CD14-positive monocyte (primary cell): Measurements from ENCODE around the gene RAPGEF2. TPM values are rescaled to one million over a fixed set of nuclear protein-coding genes. Genes with fewer than 3 reads are reported as not detected.

Experiments used
- DNase-seq, 3 donors: peaks; one replicate each; pipeline ENCODE4 v3.0.0-alpha.2; 2011 to 2022
- H2AFZ ChIP-seq: 2 replicates; pipeline ENCODE4 v1.6.0; 2012; ENCODE audit warnings: mild to moderate bottlenecking, low read depth, low read length, inconsistent platforms; ENCODE audit not compliant: insufficient read depth, poor library complexity, severe bottlenecking
- H3K27ac ChIP-seq, 2 donors: 1 replicate in 1 of 2; 2 replicates in 1 of 2; pipeline ENCODE4 v1.5.1; 2012 to 2013; ENCODE audit warnings: low read length in 2 of 2, control low read depth in 1 of 2, inconsistent platforms in 1 of 2, low read depth in 1 of 2, mild to moderate bottlenecking in 1 of 2
- H3K27me3 ChIP-seq, 2 donors: one replicate each; pipeline versions ENCODE4 v1.6.0 to v1.6.1; 2011 to 2013; ENCODE audit warnings: low read length in 2 of 2; ENCODE audit not compliant: control insufficient read depth in 2 of 2, insufficient read depth in 2 of 2
- H3K36me3 ChIP-seq, 2 donors: replicated peaks in 1 of 2; 1 replicate in 1 of 2; 2 replicates in 1 of 2; pipeline versions ENCODE4 v1.5.1 to v1.6.1; 2012 to 2013; ENCODE audit warnings: low read length in 2 of 2, control low read depth in 1 of 2, inconsistent platforms in 1 of 2, mild to moderate bottlenecking in 1 of 2; ENCODE audit not compliant: insufficient read depth in 2 of 2, control insufficient read depth in 1 of 2
- H3K4me1 ChIP-seq, 2 donors: 1 replicate in 1 of 2; 2 replicates in 1 of 2; pipeline versions ENCODE4 v1.5.1 to v1.6.1; 2012 to 2013; ENCODE audit warnings: low read length in 2 of 2, control low read depth in 1 of 2, inconsistent platforms in 1 of 2, mild to moderate bottlenecking in 1 of 2, moderate library complexity in 1 of 2; ENCODE audit not compliant: insufficient read depth in 2 of 2, control insufficient read depth in 1 of 2
- H3K4me2 ChIP-seq: replicated peaks from 2 replicates; pipeline ENCODE3; 2012; ENCODE audit warnings: low read length, moderate library complexity, mild to moderate bottlenecking; ENCODE audit not compliant: poor library complexity, severe bottlenecking; ENCODE audit errors: extremely low read depth
- H3K4me3 ChIP-seq, 3 experiments: fragments of 200-600 bp in 1 of 3; sonication (generic) in 1 of 3; replicated peaks in 1 of 3; 1 replicate in 2 of 3; 2 replicates in 1 of 3; pipeline ENCODE4 v1.5.1; 2011 to 2013; ENCODE audit warnings: low read length in 3 of 3, mild to moderate bottlenecking in 3 of 3, control low read depth in 2 of 3, low read depth in 2 of 3, inconsistent platforms in 1 of 3, moderate library complexity in 1 of 3
- H3K79me2 ChIP-seq: 2 replicates; pipeline ENCODE4 v1.6.0; 2012; ENCODE audit warnings: mild to moderate bottlenecking, control low read depth, inconsistent platforms, low read length, moderate library complexity; ENCODE audit not compliant: insufficient read depth
- H3K9ac ChIP-seq: 2 replicates; pipeline ENCODE4 v1.6.0; 2017; ENCODE audit warnings: low read length, mild to moderate bottlenecking; ENCODE audit not compliant: insufficient read depth, poor library complexity, severe bottlenecking
- H3K9me3 ChIP-seq, 2 donors: replicated peaks in 1 of 2; 1 replicate in 1 of 2; 2 replicates in 1 of 2; pipeline versions ENCODE4 v1.5.1 to v1.6.1; 2012 to 2013; ENCODE audit warnings: low read length in 2 of 2, control low read depth in 1 of 2; ENCODE audit not compliant: control insufficient read depth in 1 of 2, insufficient read depth in 1 of 2
- H4K20me1 ChIP-seq: 2 replicates; pipeline ENCODE4 v1.6.0; 2012; ENCODE audit warnings: mild to moderate bottlenecking, low read length, control low read depth, moderate library complexity; ENCODE audit not compliant: insufficient read depth
- H3K27ac Mint-ChIP-seq, 7 donors: one replicate each; pipeline ENCODE4 v1.8.0; 2020; ENCODE audit warnings: mild to moderate bottlenecking in 7 of 7, mixed read lengths in 7 of 7, moderate library complexity in 6 of 7, inconsistent platforms in 2 of 7
- H3K27me3 Mint-ChIP-seq, 3 donors: one replicate each; pipeline ENCODE4 v1.8.0; 2021 to 2022; ENCODE audit warnings: low read depth in 3 of 3, mild to moderate bottlenecking in 3 of 3, mixed read lengths in 3 of 3, moderate library complexity in 3 of 3, inconsistent platforms in 1 of 3
- H3K36me3 Mint-ChIP-seq, 2 donors: one replicate each; pipeline ENCODE4 v1.8.0; 2020; ENCODE audit warnings: mixed read lengths in 2 of 2, inconsistent platforms in 1 of 2, mild to moderate bottlenecking in 1 of 2
- H3K4me1 Mint-ChIP-seq: one replicate; pipeline ENCODE4 v1.8.0; 2020; ENCODE audit warnings: mild to moderate bottlenecking, mixed read lengths
- H3K4me3 Mint-ChIP-seq, 2 donors: one replicate each; pipeline ENCODE4 v1.8.0; 2020; ENCODE audit warnings: mild to moderate bottlenecking in 2 of 2, mixed read lengths in 2 of 2, moderate library complexity in 1 of 2
- H3K9me3 Mint-ChIP-seq, 7 donors: one replicate each; pipeline ENCODE4 v1.8.0; 2020 to 2022; ENCODE audit warnings: mixed read lengths in 7 of 7, mild to moderate bottlenecking in 6 of 7, moderate library complexity in 6 of 7, inconsistent platforms in 2 of 7
- WGBS: methylation state at CpG from one replicate; pipeline ENCODE4 v1.1.5; 2013; ENCODE audit warnings: missing lambda C conversion rate; ENCODE audit not compliant: insufficient coverage; 5-methylcytosine and 5-hydroxymethylcytosine counted together
- intact Hi-C, 2 donors: fragments of 100-400 bp; cut with micrococcal nuclease; formaldehyde crosslinking; loops; one replicate each; pipeline versions ENCODE4 v1.15.0 to v1.15.1; 2023
- polyA plus RNA-seq, 3 donors: library from polyadenylated mRNA; depleted of rRNA in 1 of 3; unstranded in 2 of 3; stranded (reverse) in 1 of 3; fragments of 300-500 nt in 2 of 3; fragments of >200 nt in 1 of 3; fragmentation: Illumina TruSeq in 2 of 3; gene quantifications; 1 replicate in 2 of 3; 2 replicates in 1 of 3; pipeline ENCODE4 v1.2.3, GENCODE V29; 2012 to 2021
- TF ChIP-seq, protein P1 (sequence below): fragments of 200-600 bp; IDR thresholded peaks from one replicate; pipeline ENCODE4 v1.8.0; 2022; ENCODE audit warnings: antibody characterized with exemption, mild to moderate bottlenecking

Gene RAPGEF2
- polyA plus RNA-seq, 3 donors, result 1.5 to 29.8 (median 2.0) TPM

DNA sequence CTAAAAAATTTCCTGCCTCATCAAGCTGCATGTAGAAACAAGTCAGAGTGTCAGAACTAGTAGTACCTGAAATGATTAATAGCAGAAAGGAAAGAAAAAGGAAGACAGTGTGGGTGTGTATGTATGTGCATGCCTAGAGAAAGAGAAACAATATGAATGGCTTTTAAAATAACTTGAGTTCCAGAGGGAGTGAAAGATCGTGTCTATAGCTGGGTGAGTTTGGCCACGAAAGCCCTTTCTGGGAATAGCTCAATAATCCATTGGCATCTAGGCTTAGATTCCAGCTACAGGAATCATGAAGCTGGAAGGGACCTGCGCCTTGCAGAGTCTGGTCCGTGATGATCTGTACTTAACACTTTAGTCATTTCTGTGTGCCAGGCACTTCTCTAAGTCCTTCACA, 195.6 kb downstream of the RAPGEF2 start:
- peaks cover 0 to 2% (median 0%) of the 10 kb centered on the region in 3 donors for H3K27me3 Mint-ChIP-seq
- Histone ChIP-seq H3K4me3 (no peak overlapping the region), H4K20me1 (no peaks in the 10 kb centered on the region), H3K9ac (no peak overlapping the region), H3K27ac (no peak overlapping the region), H2AFZ (no peak overlapping the region), H3K79me2 (peaks cover 64% of the 10 kb centered on the region), H3K4me1 (peaks cover 3 to 7% of the 10 kb centered on the region in 2 donors), H3K4me2 (no peak overlapping the region), H3K36me3 (no peaks in the 10 kb centered on the region), H3K27me3 (no peaks in the 10 kb centered on the region), H3K9me3 (no peaks in the 10 kb centered on the region)
- peak overlapping the region in 3 of 7 donors; percentile 25 to 84 (median 42) for H3K27ac Mint-ChIP-seq
- no peak for DNase-seq
- H3K4me1 Mint-ChIP-seq, result peaks cover 10% of the 10 kb centered on the region
- H3K36me3 Mint-ChIP-seq, result peaks cover 3 to 4% of the 10 kb centered on the region in 2 donors
- 100% methylated on average over 1 of the region's 4 CpGs for WGBS
- H3K9me3 Mint-ChIP-seq, result peaks cover 0 to 2% (median 0%) of the 10 kb centered on the region in 7 donors
- TF ChIP-seq, protein P1, sequence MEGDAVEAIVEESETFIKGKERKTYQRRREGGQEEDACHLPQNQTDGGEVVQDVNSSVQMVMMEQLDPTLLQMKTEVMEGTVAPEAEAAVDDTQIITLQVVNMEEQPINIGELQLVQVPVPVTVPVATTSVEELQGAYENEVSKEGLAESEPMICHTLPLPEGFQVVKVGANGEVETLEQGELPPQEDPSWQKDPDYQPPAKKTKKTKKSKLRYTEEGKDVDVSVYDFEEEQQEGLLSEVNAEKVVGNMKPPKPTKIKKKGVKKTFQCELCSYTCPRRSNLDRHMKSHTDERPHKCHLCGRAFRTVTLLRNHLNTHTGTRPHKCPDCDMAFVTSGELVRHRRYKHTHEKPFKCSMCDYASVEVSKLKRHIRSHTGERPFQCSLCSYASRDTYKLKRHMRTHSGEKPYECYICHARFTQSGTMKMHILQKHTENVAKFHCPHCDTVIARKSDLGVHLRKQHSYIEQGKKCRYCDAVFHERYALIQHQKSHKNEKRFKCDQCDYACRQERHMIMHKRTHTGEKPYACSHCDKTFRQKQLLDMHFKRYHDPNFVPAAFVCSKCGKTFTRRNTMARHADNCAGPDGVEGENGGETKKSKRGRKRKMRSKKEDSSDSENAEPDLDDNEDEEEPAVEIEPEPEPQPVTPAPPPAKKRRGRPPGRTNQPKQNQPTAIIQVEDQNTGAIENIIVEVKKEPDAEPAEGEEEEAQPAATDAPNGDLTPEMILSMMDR, result no peak
- intact Hi-C loops, result no loop called here
- no peak overlapping the region for H3K4me3 Mint-ChIP-seq

DNA sequence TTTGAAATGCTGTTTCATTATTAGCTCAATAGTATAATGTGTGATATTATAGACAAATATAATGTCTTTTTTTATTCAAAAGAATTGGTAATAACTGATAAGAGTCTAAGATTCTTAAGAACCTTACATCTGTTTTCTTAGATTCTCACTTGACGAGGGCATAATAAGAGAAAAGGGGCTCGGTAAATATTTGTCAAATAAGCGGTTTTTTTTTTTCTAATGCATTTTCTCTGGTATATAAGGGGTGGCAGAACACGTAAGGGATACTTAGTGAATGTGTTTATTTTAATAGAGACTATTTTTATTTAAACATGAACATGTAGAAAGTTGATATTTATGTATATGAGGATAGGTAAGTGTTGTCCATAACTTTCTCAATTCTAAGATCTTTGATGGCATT, 200.6 kb downstream of the RAPGEF2 start:
- Mint-ChIP-seq H3K36me3 (peaks cover 25 to 28% of the 10 kb centered on the region in 2 donors), H3K9me3 (peaks cover 0 to 9% (median 4%) of the 10 kb centered on the region in 7 donors), H3K27me3 (no peaks in the 10 kb centered on the region), H3K4me3 (no peak overlapping the region), H3K27ac (no peak overlapping the region), H3K4me1 (peaks cover 6% of the 10 kb centered on the region)
- Histone ChIP-seq H3K27me3 (no peaks in the 10 kb centered on the region), H3K4me2 (no peak overlapping the region), H3K79me2 (peaks cover 79% of the 10 kb centered on the region), H4K20me1 (peaks cover 11% of the 10 kb centered on the region), H3K27ac (no peak overlapping the region), H3K4me1 (no peaks in the 10 kb centered on the region), H3K4me3 (no peak overlapping the region), H3K9me3 (no peaks in the 10 kb centered on the region), H2AFZ (no peak overlapping the region), H3K9ac (no peak overlapping the region), H3K36me3 (peaks cover 6 to 25% of the 10 kb centered on the region in 2 donors)
- TF ChIP-seq, protein P1, result no peak
- WGBS, result no CpG with 5 or more reads among the region's 4 CpGs
- intact Hi-C loops, result no loop called here
- no peak for DNase-seq
